Glutamatergic neuron (in vitro differentiated cells): Measurements from ENCODE around the gene LGALSL. TPM values are rescaled to one million over a fixed set of nuclear protein-coding genes. Genes with fewer than 3 reads are reported as not detected.

ENCODE experiments used
- total RNA-seq: library from RNA; stranded (reverse); fragmentation: NEBNext Ultra II Directional; extraction: Animal tissue kit (Norgen Biotek cat#: 25700); gene quantifications from one replicate; pipeline ENCODE4 v1.2.1, GENCODE V29; 2021; ENCODE audit not compliant: unreplicated experiment

LGALSL gene
- total RNA-seq, 1 donor from 2014 or later = 2.8 TPM

Other genes with a start within 250 kb of the LGALSL start
- 13.3 TPM for gene AFTPH, start 70.2 kb downstream of the LGALSL start, total RNA-seq
- gene SERTAD2, start 199.8 kb downstream of the LGALSL start, total RNA-seq = 15.7 TPM